GM19023 (cell line): ENCODE data around the gene IGLL5.
"Not testable (repeated sequence)": the region's sequence is repeated elsewhere in the genome, so short reads cannot be mapped to it uniquely, and the experiment has no call there.

Experiments
- ATAC-seq: cut with Tn5 transposase; IDR thresholded peaks from one replicate; pipeline ENCODE4 v1.9.1; 2021; ENCODE audit warnings: mild to moderate bottlenecking, moderate library complexity; ENCODE audit not compliant: unreplicated experiment

The IGLL5 gene

DNA sequence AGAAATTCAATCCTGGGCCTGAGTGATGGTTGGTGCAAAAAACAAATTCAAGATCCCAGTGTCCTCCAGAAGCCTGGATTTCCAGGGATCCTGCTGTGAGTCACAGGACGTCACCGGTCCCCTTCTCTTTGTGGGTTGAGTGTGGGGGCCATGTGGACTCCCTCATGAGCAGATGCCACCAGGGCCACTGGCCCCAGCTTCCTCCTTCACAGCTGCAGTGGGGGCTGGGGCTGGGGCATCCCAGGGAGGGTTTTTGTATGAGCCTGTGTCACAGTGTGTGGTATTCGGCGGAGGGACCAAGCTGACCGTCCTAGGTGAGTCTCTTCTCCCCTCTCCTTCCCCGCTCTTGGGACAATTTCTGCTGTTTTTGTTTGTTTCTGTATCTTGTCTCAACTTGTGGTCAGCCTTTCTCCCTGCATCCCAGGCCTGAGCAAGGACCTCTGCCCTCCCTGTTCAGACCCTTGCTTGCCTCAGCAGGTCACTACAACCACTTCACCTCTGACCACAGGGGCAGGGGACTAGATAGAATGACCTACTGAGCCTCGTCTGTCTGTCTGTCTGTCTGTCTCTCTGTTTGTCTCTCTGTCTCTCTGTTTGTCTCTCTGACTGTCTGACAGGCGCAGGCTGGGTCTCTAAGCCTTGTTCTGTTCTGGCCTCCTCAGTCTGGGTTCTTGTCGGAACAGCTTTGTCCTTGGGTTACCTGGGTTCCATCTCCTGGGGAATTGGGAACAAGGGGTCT is 11.9 kb downstream of the IGLL5 start:
- not testable (repeated sequence) for ATAC-seq

- not testable (repeated sequence) for ATAC-seq
These were observed 13.1 kb downstream of the IGLL5 start for GRCh38 chr22:22900527-22901205.

- no peak for ATAC-seq
These were observed 14.1 kb downstream of the IGLL5 start for GRCh38 chr22:22901578-22902218.

- no peak for ATAC-seq
These were observed 14.8 kb downstream of the IGLL5 start for GRCh38 chr22:22902247-22903001.

GRCh38 chr22:22903355-22903777 is 15.8 kb downstream of the IGLL5 start:
- no peak for ATAC-seq

GRCh38 chr22:22903781-22904192 is 16.2 kb downstream of the IGLL5 start:
- not testable (repeated sequence) for ATAC-seq

DNA sequence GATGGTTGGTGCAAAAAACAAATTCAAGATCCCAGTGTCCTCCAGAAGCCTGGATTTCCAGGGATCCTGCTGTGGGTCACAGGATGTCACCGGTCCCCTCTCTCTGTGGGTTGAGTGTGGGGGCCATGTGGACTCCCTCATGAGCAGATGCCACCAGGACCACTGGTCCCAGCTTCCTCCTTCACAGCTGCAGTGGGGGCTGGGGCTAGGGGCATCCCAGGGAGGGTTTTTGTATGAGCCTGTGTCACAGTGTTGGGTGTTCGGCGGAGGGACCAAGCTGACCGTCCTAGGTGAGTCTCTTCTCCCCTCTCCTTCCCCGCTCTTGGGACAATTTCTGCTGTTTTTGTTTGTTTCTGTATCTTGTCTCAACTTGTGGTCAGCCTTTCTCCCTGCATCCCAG is 17.1 kb downstream of the IGLL5 start:
- not testable (repeated sequence) for ATAC-seq

DNA sequence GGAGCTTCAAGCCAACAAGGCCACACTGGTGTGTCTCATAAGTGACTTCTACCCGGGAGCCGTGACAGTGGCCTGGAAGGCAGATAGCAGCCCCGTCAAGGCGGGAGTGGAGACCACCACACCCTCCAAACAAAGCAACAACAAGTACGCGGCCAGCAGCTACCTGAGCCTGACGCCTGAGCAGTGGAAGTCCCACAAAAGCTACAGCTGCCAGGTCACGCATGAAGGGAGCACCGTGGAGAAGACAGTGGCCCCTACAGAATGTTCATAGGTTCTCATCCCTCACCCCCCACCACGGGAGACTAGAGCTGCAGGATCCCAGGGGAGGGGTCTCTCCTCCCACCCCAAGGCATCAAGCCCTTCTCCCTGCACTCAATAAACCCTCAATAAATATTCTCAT is 18.8 kb downstream of the IGLL5 start:
- not testable (repeated sequence) for ATAC-seq

GRCh38 chr22:22906907-22907550 is 19.4 kb downstream of the IGLL5 start:
- no peak for ATAC-seq

DNA sequence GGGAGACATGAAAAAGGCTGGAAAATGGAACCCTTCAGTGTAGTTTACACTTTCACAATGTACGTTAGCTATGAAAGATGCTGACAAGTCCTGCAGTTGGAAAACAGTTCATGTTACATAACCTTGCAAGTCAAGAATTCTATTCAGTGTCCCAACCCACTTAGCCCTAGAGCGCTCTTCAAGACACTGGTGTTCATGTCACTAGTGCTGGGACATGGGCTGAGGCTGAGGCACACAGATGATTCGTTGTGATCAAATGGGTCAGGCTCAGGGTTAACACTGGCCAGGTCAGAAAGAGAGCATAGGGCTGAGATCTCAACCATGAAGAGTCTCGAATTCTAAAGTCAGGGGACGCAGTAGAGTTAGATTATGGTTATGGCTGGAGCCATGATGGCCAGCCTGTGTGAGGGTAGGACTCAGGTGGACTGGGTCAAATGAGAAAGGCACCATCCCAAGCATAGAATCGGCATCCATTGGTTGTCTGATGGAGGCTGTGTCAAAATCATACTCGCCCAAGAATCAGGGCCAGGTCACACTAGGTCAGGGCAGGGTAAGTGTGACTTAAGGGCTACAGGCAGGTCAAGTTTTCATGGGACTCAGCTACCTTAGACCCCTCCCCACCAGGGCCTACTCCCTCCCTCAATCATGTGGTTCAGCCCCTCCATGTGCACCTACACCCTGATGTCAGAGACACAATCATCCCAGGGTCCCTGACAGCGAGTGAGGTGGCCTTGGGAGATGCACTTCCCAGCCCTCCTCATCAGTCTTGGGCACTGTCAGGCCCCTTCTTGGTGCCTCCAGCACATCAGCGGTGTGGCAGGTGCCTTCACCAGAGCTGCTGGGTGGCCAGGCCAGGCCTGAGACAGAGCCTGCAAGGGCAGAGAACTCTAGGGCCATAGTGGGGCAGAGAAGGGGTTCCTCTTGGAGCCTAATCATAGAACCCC is 20.2 kb downstream of the IGLL5 start:
- ATAC-seq, result no peak

DNA sequence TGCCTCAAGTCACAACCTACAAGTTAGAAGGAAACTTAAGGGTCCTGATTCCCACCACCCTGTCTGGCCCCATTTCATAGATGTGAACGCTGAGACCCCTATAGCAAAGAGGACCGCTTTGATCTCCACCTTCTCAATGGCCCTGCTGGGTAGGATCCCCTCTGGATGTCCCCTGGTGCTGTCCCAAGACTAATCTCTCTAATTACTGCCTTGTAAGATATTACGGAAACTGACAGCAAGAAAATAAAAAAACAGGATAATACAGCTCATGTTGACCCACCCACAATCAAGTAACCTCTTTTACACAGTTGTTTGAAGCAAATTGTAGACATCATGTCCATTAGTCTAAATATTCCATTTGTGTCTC is 20.9 kb downstream of the IGLL5 start:
- ATAC-seq, result no peak

DNA sequence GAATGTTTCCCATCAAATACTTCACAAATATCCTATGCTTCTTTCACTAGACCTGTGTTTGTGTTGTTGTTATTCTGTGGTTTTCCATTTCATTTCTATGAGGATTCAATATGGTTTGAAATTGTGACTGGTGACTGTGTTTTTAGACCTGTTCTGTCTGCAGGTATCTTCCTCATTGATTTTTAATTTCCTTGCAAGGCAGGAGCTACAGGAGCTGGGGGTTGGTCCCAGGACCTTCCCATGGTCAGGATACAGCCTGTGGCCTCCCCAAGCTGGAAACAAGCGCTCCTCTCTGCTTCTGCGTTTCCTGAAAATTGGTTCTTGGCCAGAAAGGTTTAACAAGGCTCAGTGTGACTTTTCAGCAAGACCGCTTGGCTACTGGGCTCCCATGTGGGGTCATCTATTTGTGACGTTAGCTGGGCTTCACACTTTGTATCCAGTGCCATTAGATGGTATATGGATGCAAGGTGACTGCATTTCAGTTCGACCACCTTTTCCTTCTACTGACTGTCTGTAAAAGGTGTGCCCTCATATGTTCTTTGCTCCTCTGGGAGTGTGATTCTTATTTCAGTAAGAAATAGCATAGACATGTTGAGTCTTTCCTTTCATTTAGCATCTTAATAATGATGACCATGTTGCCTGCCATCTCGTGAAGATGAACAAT is 21.5 kb downstream of the IGLL5 start:
- ATAC-seq, result no peak

DNA sequence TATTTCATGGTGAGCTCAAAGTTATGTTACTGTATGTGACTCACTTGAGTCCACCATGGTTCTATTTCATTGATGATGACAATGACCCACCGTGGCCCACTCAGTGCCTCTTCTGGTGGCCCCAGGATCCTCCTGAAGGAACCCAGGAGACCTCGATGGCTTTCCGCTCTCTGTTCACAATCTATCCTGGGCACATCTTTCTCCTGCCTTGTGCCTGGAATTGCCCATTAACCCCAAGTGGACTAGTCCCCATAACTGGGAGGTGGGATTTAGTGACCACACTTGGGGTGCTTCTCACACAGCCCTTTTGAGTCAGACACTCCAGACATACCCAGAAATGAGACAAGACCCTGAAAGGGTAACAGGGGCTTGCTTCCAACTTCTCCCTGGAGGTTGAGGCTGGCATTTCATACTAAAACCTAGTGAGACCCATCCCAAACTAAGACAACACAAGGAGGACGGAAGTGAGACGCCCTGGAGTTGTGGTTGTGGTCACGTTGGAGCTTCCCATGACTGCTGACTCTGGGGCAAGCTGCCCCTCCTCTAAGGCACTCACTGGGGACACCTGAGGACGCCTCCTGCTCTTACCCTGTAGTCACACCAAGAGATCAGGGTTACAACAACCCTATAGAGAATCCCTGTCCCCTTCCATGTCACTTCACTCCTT is 22.1 kb downstream of the IGLL5 start:
- no peak for ATAC-seq

DNA sequence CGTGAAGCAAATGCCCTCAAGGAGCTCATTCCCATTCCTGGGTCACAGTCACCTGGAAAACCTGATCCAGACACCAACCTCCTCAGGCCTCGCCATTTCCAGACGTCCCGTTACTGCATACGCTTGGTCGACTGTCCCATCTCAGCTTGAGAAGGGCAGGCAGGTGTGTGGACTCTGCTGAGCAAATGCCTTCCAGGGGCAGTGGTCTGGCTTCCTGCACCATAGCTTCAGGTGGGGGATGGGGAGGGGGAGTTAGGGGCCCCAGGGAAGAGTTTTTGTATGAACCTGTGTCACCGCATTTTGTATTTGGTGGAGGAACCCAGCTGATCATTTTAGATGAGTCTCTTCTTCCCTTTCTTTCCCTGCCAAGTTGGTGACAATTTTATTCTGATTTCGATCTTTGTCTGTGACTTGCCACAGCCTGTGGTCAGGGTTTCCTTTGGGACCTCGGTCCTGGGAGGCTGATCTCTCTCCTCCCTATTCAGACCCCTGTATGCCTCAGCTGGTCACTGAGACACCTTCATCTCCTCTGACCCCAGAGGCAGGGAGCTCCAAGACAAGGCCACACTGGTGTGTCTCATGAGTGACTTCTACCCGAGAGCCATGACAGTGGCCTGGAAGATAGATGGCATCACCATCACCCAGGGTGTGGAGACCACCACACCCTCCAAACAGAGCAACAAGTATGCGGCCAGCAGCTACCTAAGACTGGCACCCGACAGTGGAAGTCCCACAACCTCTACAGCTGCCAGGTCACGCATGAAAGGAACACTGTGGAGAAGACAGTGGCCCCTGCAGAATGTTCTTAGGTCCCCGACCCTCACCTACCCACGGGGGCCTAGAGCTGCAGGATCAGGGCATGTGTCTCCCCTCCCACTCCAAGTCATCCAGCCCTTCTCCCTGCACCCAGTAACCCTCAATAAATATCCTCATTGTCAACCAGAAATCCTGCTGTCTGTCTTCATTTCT is 22.9 kb downstream of the IGLL5 start:
- no peak for ATAC-seq

DNA sequence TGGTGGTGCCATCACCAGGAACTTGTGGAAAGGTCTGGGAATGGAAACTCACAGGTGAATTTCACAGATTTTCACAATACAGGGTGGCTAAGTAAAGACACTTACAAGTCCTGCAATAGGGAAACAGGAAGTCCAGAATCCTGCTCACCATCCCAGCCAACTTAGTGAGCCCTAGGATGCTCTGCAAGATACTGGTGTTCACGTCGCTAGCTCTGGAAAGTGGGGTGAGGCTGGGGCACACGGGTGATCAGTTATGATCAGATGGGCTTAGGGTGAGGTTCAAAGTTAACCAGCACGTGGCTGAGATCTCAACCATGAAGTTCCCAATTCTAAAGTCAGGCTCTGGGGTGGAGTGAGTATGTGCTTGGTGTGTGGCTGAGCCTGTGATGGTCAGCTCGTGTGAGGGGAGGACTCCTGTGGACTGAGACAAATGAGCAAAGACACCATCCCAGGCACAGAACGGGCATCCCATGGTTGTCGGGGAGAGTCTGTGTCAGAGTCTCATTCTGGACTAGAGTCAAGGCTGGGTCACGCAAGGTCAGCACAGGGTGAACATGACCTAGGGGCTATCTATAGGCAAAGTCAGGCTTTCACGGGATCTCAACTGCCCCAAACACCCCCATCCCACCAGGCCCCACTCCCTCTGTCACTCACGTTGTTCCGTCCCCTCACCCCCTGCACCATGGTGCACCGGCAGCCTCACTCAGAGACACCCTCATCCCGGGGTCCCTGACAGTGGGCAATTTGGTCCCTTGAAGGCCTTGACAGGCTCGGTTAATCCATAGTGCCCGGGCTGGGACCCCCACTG is 23.9 kb downstream of the IGLL5 start:
- ATAC-seq, result no peak

DNA sequence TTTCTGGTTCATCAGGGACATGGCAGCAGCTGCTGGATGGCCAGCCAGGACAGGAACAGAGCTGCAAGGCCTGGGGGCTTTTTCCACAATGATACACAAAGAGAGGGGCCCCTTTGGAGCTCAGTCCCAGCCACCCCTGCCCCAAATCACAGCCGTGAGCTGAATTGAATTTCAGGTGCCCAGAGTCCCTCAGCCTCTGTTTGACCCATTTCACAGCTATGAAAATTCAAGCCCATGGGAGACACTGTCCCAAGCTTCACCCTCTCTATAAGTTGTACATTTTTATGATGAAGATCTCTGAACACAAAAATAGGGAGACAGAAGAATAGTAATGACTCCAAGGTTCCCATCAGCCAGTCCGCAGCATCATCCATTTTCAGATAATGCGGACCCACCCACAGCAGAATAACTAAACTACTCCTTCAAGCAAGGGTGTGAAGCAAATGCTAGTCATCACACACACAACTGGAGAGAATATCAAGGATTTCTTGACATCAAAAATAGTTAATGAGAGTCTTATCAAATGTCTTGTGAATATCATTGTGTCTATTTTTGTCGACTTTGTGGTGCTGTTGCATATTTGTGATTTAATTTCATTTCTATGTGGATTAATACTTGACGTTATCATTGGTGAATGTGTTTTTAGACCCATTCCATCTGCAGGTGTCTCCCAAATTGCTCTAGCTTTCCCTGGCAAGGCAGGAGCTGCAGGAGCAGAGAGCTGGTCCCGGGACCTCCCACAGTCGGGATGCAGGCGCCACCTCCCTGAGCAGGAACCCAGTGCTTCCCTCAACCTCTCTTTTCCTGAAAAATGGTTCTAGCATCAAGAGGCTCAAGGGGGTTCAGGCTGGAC is 24.7 kb downstream of the IGLL5 start:
- no peak for ATAC-seq
